GM12878 (cell line): ENCODE results near the gene RIMBP2.

Experiments
- EGR1 ChIP-seq, 2 experiments: IDR thresholded peaks; 1 replicate in 1 of 2; 2 replicates in 1 of 2; pipeline ENCODE4 v1.6.1; 2011 to 2012; ENCODE audit warnings: low read depth in 2 of 2, low read length in 2 of 2, borderline replicate concordance in 1 of 2, mild to moderate bottlenecking in 1 of 2, moderate library complexity in 1 of 2
- EP300 ChIP-seq, 2 experiments: fragments of 150-350 bp in 1 of 2; IDR thresholded peaks; 2 replicates each; pipeline ENCODE4 v1.6.1; 2011 to 2012; ENCODE audit warnings: low read depth in 2 of 2, low read length in 2 of 2, borderline replicate concordance in 1 of 2, improper control_type of control experiment in 1 of 2, inconsistent platforms in 1 of 2; ENCODE audit not compliant: control insufficient read depth in 1 of 2
- GATAD2B ChIP-seq: fragments of 450-650 bp; conservative IDR thresholded peaks from 2 replicates; pipeline ENCODE4 v1.6.1; 2017; ENCODE audit warnings: low read depth, mild to moderate bottlenecking, moderate library complexity
- TF ChIP-seq, protein P1 (sequence below): IDR thresholded peaks from 2 replicates; pipeline ENCODE4 v1.6.1; 2012; ENCODE audit warnings: low read depth, low read length, improper control_type of control experiment
- TF ChIP-seq, protein P2 (sequence below): IDR thresholded peaks from 2 replicates; pipeline ENCODE4 v1.6.1; 2011; ENCODE audit warnings: low read depth, mild to moderate bottlenecking, low read length, moderate library complexity, borderline replicate concordance; ENCODE audit errors: extremely low read depth
- TF ChIP-seq, protein P3 (sequence below): IDR thresholded peaks from 2 replicates; pipeline ENCODE4 v1.6.1; 2011; ENCODE audit warnings: low read depth, low read length, improper control_type of control experiment, borderline replicate concordance
- TF ChIP-seq, protein P4 (sequence below), 3 experiments: IDR thresholded peaks in 2 of 3; conservative IDR thresholded peaks in 1 of 3; 2 replicates each; pipeline ENCODE4 v1.5.1; 2011; ENCODE audit warnings: low read depth in 3 of 3, low read length in 3 of 3, mild to moderate bottlenecking in 3 of 3, control low read depth in 2 of 3, moderate library complexity in 2 of 3, inconsistent platforms in 1 of 3, mixed read lengths in 1 of 3; ENCODE audit not compliant: control insufficient read depth in 2 of 3, insufficient read depth in 1 of 3; ENCODE audit errors: extremely low read depth in 1 of 3

DNA sequence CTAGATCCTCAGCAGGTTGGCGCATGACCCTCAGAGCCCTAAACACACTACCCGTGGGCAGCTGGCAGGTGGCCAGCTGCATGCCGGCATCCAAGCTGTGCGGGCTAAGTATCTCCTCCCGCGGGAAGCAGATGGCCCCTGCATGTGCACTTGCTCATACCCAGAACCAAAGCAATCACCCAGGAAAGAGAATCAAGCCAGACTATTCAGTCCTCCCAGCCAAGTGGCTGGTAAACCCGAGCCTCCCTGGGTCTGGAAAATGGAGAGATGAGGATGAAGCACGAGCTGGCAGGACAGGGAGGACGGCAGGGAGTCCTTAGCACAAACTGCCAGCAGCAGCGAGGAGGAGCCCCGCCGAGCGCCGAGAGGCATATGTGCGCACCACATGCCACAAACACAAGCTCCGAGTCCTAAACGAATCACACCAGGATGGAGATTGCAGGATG lies 139.7 kb downstream of the RIMBP2 start:
- TF ChIP-seq, protein P1, sequence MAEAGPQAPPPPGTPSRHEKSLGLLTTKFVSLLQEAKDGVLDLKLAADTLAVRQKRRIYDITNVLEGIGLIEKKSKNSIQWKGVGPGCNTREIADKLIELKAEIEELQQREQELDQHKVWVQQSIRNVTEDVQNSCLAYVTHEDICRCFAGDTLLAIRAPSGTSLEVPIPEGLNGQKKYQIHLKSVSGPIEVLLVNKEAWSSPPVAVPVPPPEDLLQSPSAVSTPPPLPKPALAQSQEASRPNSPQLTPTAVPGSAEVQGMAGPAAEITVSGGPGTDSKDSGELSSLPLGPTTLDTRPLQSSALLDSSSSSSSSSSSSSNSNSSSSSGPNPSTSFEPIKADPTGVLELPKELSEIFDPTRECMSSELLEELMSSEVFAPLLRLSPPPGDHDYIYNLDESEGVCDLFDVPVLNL = no peak
- TF ChIP-seq, protein P2, sequence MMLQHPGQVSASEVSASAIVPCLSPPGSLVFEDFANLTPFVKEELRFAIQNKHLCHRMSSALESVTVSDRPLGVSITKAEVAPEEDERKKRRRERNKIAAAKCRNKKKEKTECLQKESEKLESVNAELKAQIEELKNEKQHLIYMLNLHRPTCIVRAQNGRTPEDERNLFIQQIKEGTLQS = no peak
- TF ChIP-seq EP300 (IDR thresholded peaks at IDR 0.05; ENCODE audit: borderline replicate concordance in 1 of 2, control insufficient read depth in 1 of 2, low read depth in 2 of 2, low read length in 2 of 2) = no peak
- TF ChIP-seq, protein P3, sequence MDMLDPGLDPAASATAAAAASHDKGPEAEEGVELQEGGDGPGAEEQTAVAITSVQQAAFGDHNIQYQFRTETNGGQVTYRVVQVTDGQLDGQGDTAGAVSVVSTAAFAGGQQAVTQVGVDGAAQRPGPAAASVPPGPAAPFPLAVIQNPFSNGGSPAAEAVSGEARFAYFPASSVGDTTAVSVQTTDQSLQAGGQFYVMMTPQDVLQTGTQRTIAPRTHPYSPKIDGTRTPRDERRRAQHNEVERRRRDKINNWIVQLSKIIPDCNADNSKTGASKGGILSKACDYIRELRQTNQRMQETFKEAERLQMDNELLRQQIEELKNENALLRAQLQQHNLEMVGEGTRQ = no peak
- TF ChIP-seq, protein P4, sequence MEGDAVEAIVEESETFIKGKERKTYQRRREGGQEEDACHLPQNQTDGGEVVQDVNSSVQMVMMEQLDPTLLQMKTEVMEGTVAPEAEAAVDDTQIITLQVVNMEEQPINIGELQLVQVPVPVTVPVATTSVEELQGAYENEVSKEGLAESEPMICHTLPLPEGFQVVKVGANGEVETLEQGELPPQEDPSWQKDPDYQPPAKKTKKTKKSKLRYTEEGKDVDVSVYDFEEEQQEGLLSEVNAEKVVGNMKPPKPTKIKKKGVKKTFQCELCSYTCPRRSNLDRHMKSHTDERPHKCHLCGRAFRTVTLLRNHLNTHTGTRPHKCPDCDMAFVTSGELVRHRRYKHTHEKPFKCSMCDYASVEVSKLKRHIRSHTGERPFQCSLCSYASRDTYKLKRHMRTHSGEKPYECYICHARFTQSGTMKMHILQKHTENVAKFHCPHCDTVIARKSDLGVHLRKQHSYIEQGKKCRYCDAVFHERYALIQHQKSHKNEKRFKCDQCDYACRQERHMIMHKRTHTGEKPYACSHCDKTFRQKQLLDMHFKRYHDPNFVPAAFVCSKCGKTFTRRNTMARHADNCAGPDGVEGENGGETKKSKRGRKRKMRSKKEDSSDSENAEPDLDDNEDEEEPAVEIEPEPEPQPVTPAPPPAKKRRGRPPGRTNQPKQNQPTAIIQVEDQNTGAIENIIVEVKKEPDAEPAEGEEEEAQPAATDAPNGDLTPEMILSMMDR (IDR thresholded peaks at IDR 0.05 in 2 of 3, conservative IDR thresholded peaks at IDR 0.05 in 1 of 3; ENCODE audit: control insufficient read depth in 2 of 3, extremely low read depth in 1 of 3, insufficient read depth in 1 of 3, low read depth in 3 of 3, low read length in 3 of 3) = no peak
- no peak for TF ChIP-seq GATAD2B
- no peak for TF ChIP-seq EGR1 (IDR thresholded peaks at IDR 0.05; ENCODE audit: borderline replicate concordance in 1 of 2, low read depth in 2 of 2, low read length in 2 of 2)
